ENCODE data around the gene VWA1. TPM values are rescaled to one million over a fixed set of nuclear protein-coding genes. Genes with fewer than 3 reads are reported as not detected.
"Not testable (repeated sequence)": the region's sequence is repeated elsewhere in the genome, so short reads cannot be mapped to it uniquely, and the experiment has no call there.

VWA1 gene
- total RNA-seq, 1 donor from 2014 or later = 41.1 TPM

DNA sequence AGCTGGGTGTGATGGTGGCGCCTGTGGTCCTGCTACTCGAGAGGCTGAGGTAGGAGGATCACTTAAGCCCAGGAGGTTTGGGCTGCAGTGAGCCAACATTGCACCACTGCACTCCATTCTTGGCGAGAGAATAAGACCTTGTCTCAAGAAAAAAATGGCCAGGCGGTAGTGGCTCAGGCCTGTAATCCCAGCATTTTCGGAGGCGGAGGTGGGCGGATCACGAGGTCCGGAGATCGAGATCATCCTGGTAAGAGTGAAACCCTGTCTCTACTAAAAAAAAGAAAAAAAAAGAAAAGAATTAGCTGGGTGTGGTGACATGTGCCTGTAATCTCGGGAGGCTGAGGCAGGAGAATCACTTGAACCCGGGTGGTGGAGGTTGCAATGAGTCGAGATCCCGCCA, 47.4 kb downstream of the VWA1 start:
- no peak for DNase-seq (ENCODE audit: low spot score)

GRCh38 chr1:1483714-1484113, 48.2 kb downstream of the VWA1 start:
- DNase-seq (ENCODE audit: low spot score) = no peak

GRCh38 chr1:1484976-1485750, 49.7 kb downstream of the VWA1 start:
- DNase-seq (ENCODE audit: low spot score) = not testable (repeated sequence)

GRCh38 chr1:1485755-1486317, 50.3 kb downstream of the VWA1 start:
- not testable (repeated sequence) for DNase-seq (ENCODE audit: low spot score)

GRCh38 chr1:1487701-1488100, 52.2 kb downstream of the VWA1 start:
- DNase-seq (ENCODE audit: low spot score) = no peak

- no peak for DNase-seq (ENCODE audit: low spot score)
Measured at GRCh38 chr1:1489231-1489630, 53.7 kb downstream of the VWA1 start.

DNA sequence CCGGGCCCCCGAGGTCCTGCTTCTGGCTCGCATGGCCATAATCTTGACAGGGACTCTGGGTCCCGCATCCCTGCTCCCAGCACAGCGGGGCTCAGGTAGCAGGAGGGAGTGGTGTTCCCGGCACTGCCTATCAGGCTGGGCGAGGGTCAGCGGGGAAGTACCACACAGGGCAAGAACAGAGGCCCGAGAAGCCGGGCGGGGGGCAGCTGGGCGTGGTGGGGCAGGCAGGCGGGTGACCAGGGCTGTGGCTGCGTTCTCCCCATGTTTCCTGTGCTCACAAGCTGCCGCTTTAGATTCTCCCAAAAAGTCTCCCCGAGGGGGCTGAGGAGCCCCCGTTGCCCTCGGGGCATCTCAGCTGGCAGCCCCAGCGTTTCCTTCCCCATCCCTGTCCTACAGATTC, 54.4 kb downstream of the VWA1 start:
- no peak for DNase-seq (ENCODE audit: low spot score)

- no peak for DNase-seq (ENCODE audit: low spot score)
Measured at GRCh38 chr1:1490633-1491230, 55.2 kb downstream of the VWA1 start.

DNA sequence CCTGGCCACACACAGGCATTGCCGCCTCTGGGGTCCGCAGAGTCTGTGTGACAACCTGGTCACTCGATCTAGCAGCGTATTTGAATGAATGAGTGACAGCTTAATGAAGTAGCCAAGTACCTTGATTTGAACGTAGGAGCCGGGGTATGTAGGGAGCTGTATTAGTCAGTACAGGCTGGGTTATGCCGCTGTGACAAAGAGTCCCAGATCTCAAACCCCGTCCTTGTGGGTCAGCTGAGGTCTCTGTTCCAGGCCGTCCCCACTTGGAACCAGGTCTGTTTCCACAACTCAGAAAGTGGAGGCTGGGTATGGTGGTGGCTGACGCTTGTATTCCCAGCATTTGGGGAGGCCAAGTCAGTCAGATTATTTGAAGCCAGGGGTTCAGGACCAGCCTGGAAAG, 56.1 kb downstream of the VWA1 start:
- no peak for DNase-seq (ENCODE audit: low spot score)

Other genes starting within 250 kb of the VWA1 start
- gene TNFRSF18, start 229.1 kb upstream of the VWA1 start, total RNA-seq = 0.80 TPM
- 10.7 TPM for gene TNFRSF4, start 221.5 kb upstream of the VWA1 start, total RNA-seq
- gene SDF4, start 203.7 kb upstream of the VWA1 start, total RNA-seq = 144 TPM
- gene B3GALT6, start 203.5 kb upstream of the VWA1 start, total RNA-seq = 14.1 TPM
- gene C1QTNF12, start 189.0 kb upstream of the VWA1 start, total RNA-seq = 2.9 TPM
- 56.5 TPM for gene UBE2J2, start 161.8 kb upstream of the VWA1 start, total RNA-seq
- 2.1 TPM for gene SCNN1D, start 155.3 kb upstream of the VWA1 start, total RNA-seq
- 36.6 TPM for gene ACAP3, start 127.8 kb upstream of the VWA1 start, total RNA-seq
- gene PUSL1, start 127.1 kb upstream of the VWA1 start, total RNA-seq = 11.6 TPM
- 74.7 TPM for gene INTS11, start 111.0 kb upstream of the VWA1 start, total RNA-seq
- gene CPTP, start 110.9 kb upstream of the VWA1 start, total RNA-seq = 19.7 TPM
- gene TAS1R3, start 104.4 kb upstream of the VWA1 start, total RNA-seq = 0.19 TPM
- 52.1 TPM for gene DVL1, start 86.3 kb upstream of the VWA1 start, total RNA-seq
- 109 TPM for gene MXRA8, start 77.1 kb upstream of the VWA1 start, total RNA-seq
- 120 TPM for gene AURKAIP1, start 60.5 kb upstream of the VWA1 start, total RNA-seq
- gene CCNL2, start 36.4 kb upstream of the VWA1 start, total RNA-seq = 162 TPM
- 122 TPM for gene MRPL20, start 28.4 kb upstream of the VWA1 start, total RNA-seq
- 4.1 TPM for gene ANKRD65, start 14.4 kb upstream of the VWA1 start, total RNA-seq
- gene ATAD3C, start 14.0 kb downstream of the VWA1 start, total RNA-seq = 0.51 TPM
- 12.6 TPM for gene ATAD3B, start 36.1 kb downstream of the VWA1 start, total RNA-seq
- gene ATAD3A, start 76.5 kb downstream of the VWA1 start, total RNA-seq = 26.2 TPM
- 1.4 TPM for gene TMEM240, start 104.9 kb downstream of the VWA1 start, total RNA-seq
- 144 TPM for gene SSU72, start 139.2 kb downstream of the VWA1 start, total RNA-seq
- 2.9 TPM for gene FNDC10, start 164.4 kb downstream of the VWA1 start, total RNA-seq
- gene MIB2, start 179.8 kb downstream of the VWA1 start, total RNA-seq = 37.9 TPM
- 17.2 TPM for gene MMP23B, start 196.5 kb downstream of the VWA1 start, total RNA-seq
- 20.8 TPM for gene CDK11B, start 223.3 kb downstream of the VWA1 start, total RNA-seq

Measured in mesenteric fat pad (tissue), 1 donor.